Measurements from ENCODE around the gene OSBP2. TPM values are rescaled to one million over a fixed set of nuclear protein-coding genes. Genes with fewer than 3 reads are reported as not detected.

Gene OSBP2
- total and polyA plus RNA-seq, 2 of the 13 experiments (the other 11 are each of a cell fraction or from before 2014, with no cell fraction given): 5.0 to 7.7 TPM

- Histone ChIP-seq H3K36me3 (replicated peaks in 1 of 2; ENCODE audit: control insufficient read depth in 1 of 2, insufficient read depth in 2 of 2, low read length in 2 of 2) (no peaks in the 10 kb centered on the region), H3K27ac (ENCODE audit: extremely low read length, insufficient read depth, low read length) (no peak overlapping the region), H3K9ac (ENCODE audit: insufficient read depth, low read depth, low read length) (no peak overlapping the region), H3K9me3 (ENCODE audit: low read length) (no peaks in the 10 kb centered on the region), H3K4me1 (ENCODE audit: insufficient read depth, low read length) (no peaks in the 10 kb centered on the region), H3K27me3 (ENCODE audit: control insufficient read depth in 1 of 2, insufficient read depth in 2 of 2, low read length in 2 of 2) (peaks cover 0 to 5% of the 10 kb centered on the region in 2 experiments; a peak in 1 of 5 replicates), H4K20me1 (ENCODE audit: insufficient read depth, low read length) (no peaks in the 10 kb centered on the region), H3K79me2 (ENCODE audit: insufficient read depth, low read length) (no peaks in the 10 kb centered on the region), H3K4me3 (replicated peaks in 1 of 3; ENCODE audit: insufficient read depth in 1 of 3, low read depth in 2 of 3, low read length in 3 of 3) (no peak overlapping the region), H3K4me2 (ENCODE audit: low read depth, low read length) (no peak overlapping the region), H2AFZ (ENCODE audit: low read length) (no peak overlapping the region)
- BruUV-seq (replicated peaks): no TSS peak
- no peak for FAIRE-seq
- no peak for DNase-seq (ENCODE audit: low spot score)
- intact Hi-C loops (cut with micrococcal nuclease; ENCODE audit: unreplicated experiment): no loop called here
- ATAC-seq: no peak
- 79% methylated on average over 1 of the region's 1 CpG for WGBS (ENCODE audit: low lambda C conversion rate)
- TF ChIP-seq DRAP1 (CRISPR knock-in tag; IDR thresholded peaks at IDR 0.05): no peak
- TF ChIP-seq ZNF282 (IDR thresholded peaks at IDR 0.05; ENCODE audit: partially characterized antibody): no peak
- no peak for TF ChIP-seq CBX5 (CRISPR knock-in tag; IDR thresholded peaks at IDR 0.05; ENCODE audit: borderline replicate concordance)
- no peak for TF ChIP-seq ZNF350 (CRISPR knock-in tag; IDR thresholded peaks at IDR 0.05; ENCODE audit: borderline replicate concordance, low read depth)
- TF ChIP-seq HINFP (CRISPR knock-in tag; IDR thresholded peaks at IDR 0.05; ENCODE audit: low read depth): no peak
- POLR2A ChIA-PET: no interaction called here
- in situ Hi-C loops (cut with HindIII; ENCODE audit: extremely low pct_ligation_motif_present, low pct_unique_long_range_greater_than_20kb): no loop called here
- CTCF ChIA-PET (ENCODE audit: low intra/inter-chr PET ratio, low total read pairs): no interaction called here
These were observed 13.5 kb upstream of the OSBP2 start for GRCh38 chr22:30680991-30681770.

- no peak for FAIRE-seq
- no peak overlapping the region for H2AFZ ChIP-seq (ENCODE audit: low read length)
- H3K36me3 ChIP-seq (replicated peaks in 1 of 2; ENCODE audit: control insufficient read depth in 1 of 2, insufficient read depth in 2 of 2, low read length in 2 of 2): no peaks in the 10 kb centered on the region
- H3K27ac ChIP-seq (ENCODE audit: extremely low read length, insufficient read depth, low read length): no peak overlapping the region
- in situ Hi-C loops (cut with HindIII; ENCODE audit: extremely low pct_ligation_motif_present, low pct_unique_long_range_greater_than_20kb): no loop called here
- no TSS peak for BruUV-seq (replicated peaks)
- H3K4me2 ChIP-seq (ENCODE audit: low read depth, low read length): no peak overlapping the region
- TF ChIP-seq TEF (CRISPR knock-in tag; IDR thresholded peaks at IDR 0.05): no peak
- no peak for TF ChIP-seq ZNF224 (CRISPR knock-in tag; IDR thresholded peaks at IDR 0.05)
- TF ChIP-seq DDIT3 (CRISPR knock-in tag; IDR thresholded peaks at IDR 0.05): no peak
- no peak for TF ChIP-seq ZNF24 (IDR thresholded peaks at IDR 0.05)
- TF ChIP-seq HNF1B (CRISPR knock-in tag; IDR thresholded peaks at IDR 0.05): no peak
- H3K9me3 ChIP-seq (ENCODE audit: low read length): no peaks in the 10 kb centered on the region
- 17% methylated on average over 2 of the region's 2 CpGs for WGBS (ENCODE audit: low lambda C conversion rate)
- intact Hi-C loops (cut with micrococcal nuclease; ENCODE audit: unreplicated experiment): no loop called here
- H3K4me3 ChIP-seq (replicated peaks in 1 of 3; ENCODE audit: insufficient read depth in 1 of 3, low read depth in 2 of 3, low read length in 3 of 3): no peak overlapping the region
- H3K79me2 ChIP-seq (ENCODE audit: insufficient read depth, low read length): no peaks in the 10 kb centered on the region
- ChIA-PET CTCF (ENCODE audit: low intra/inter-chr PET ratio, low total read pairs) (no interaction called here), POLR2A (no interaction called here)
- no peak for ATAC-seq
- no peaks in the 10 kb centered on the region for H4K20me1 ChIP-seq (ENCODE audit: insufficient read depth, low read length)
- no peak for DNase-seq (ENCODE audit: low spot score)
- H3K9ac ChIP-seq (ENCODE audit: insufficient read depth, low read depth, low read length): no peak overlapping the region
- no peaks in the 10 kb centered on the region for H3K4me1 ChIP-seq (ENCODE audit: insufficient read depth, low read length)
- peaks cover 0 to 5% of the 10 kb centered on the region in 2 experiments; a peak in 1 of 5 replicates for H3K27me3 ChIP-seq (ENCODE audit: control insufficient read depth in 1 of 2, insufficient read depth in 2 of 2, low read length in 2 of 2)
These were observed 12.8 kb upstream of the OSBP2 start for GRCh38 chr22:30681831-30682230.
